Liver (tissue), 9 donors: ENCODE data around the gene DMD. TPM values are rescaled to one million over a fixed set of nuclear protein-coding genes. Genes with fewer than 3 reads are reported as not detected.

Experiments used
- DNase-seq: peaks from one replicate; pipeline ENCODE4 v3.0.0-alpha.2; 2017; ENCODE audit warnings: low spot score
- H3K27ac ChIP-seq, 2 donors: one replicate each; pipeline ENCODE4 v1.7.0; 2013; ENCODE audit warnings: inconsistent platforms in 2 of 2, low read length in 2 of 2, control low read depth in 1 of 2, low read depth in 1 of 2, mild to moderate bottlenecking in 1 of 2
- H3K27me3 ChIP-seq, 4 donors: one replicate each; pipeline versions ENCODE4 v1.6.1 to v1.7.0; 2013; ENCODE audit warnings: low read length in 3 of 4, inconsistent platforms in 1 of 4, mild to moderate bottlenecking in 1 of 4, moderate library complexity in 1 of 4; ENCODE audit not compliant: control insufficient read depth in 4 of 4, insufficient read depth in 4 of 4
- H3K36me3 ChIP-seq, 4 donors: one replicate each; pipeline versions ENCODE4 v1.6.1 to v1.7.0; 2013; ENCODE audit warnings: low read length in 3 of 4, mild to moderate bottlenecking in 3 of 4, low read depth in 1 of 4, moderate library complexity in 1 of 4; ENCODE audit not compliant: control insufficient read depth in 4 of 4, insufficient read depth in 3 of 4
- H3K4me1 ChIP-seq, 4 donors: one replicate each; pipeline versions ENCODE4 v1.6.1 to v1.7.0; 2013; ENCODE audit warnings: low read length in 3 of 4, mild to moderate bottlenecking in 3 of 4, moderate library complexity in 1 of 4; ENCODE audit not compliant: control insufficient read depth in 4 of 4, insufficient read depth in 4 of 4
- H3K4me3 ChIP-seq, 3 donors: one replicate each; pipeline versions ENCODE4 v1.6.1 to v1.7.0; 2013; ENCODE audit warnings: low read length in 3 of 3, control low read depth in 1 of 3, low read depth in 1 of 3, mild to moderate bottlenecking in 1 of 3
- H3K9ac ChIP-seq, 2 donors: one replicate each; pipeline ENCODE4 v1.7.0; 2013; ENCODE audit warnings: low read length in 2 of 2, mild to moderate bottlenecking in 2 of 2, moderate library complexity in 2 of 2, control low read depth in 1 of 2, low read depth in 1 of 2
- H3K9me3 ChIP-seq, 4 donors: one replicate each; pipeline versions ENCODE4 v1.6.1 to v1.7.0; 2013; ENCODE audit warnings: low read length in 3 of 4; ENCODE audit not compliant: control insufficient read depth in 4 of 4
- CTCF ChIP-seq: fragments of 150-350 bp; IDR thresholded peaks from 2 replicates; pipeline ENCODE4 v1.5.1; 2017; ENCODE audit warnings: improper control_type of control experiment, low read depth, low read length; ENCODE audit not compliant: missing input control
- EGR1 ChIP-seq, 2 donors: IDR thresholded peaks; 2 replicates each; pipeline ENCODE4 v1.6.1; 2016 to 2018; ENCODE audit warnings: antibody characterized with exemption in 2 of 2, low read depth in 2 of 2
- FOXA2 ChIP-seq: IDR thresholded peaks from 2 replicates; pipeline ENCODE4 v1.6.1; 2016; ENCODE audit warnings: antibody characterized with exemption
- GABPA ChIP-seq, 2 donors: IDR thresholded peaks in 1 of 2; conservative IDR thresholded peaks in 1 of 2; 2 replicates each; pipeline ENCODE4 v1.6.1; 2016; ENCODE audit warnings: antibody characterized with exemption in 2 of 2, mild to moderate bottlenecking in 1 of 2, moderate library complexity in 1 of 2
- HNF4A ChIP-seq, 2 donors: conservative IDR thresholded peaks; 2 replicates each; pipeline ENCODE4 v1.6.1; 2016; ENCODE audit warnings: antibody characterized with exemption in 2 of 2, mild to moderate bottlenecking in 2 of 2
- RXRA ChIP-seq, 2 donors: IDR thresholded peaks; 2 replicates each; pipeline ENCODE4 v1.6.1; 2017 to 2018; ENCODE audit warnings: antibody characterized with exemption in 2 of 2, mild to moderate bottlenecking in 1 of 2
- TAF1 ChIP-seq: conservative IDR thresholded peaks from 2 replicates; pipeline ENCODE4 v1.6.1; 2016; ENCODE audit warnings: antibody characterized with exemption, mild to moderate bottlenecking
- YY1 ChIP-seq: IDR thresholded peaks from 2 replicates; pipeline ENCODE4 v1.6.1; 2016; ENCODE audit warnings: antibody characterized with exemption, mild to moderate bottlenecking
- ZBTB33 ChIP-seq: IDR thresholded peaks from 2 replicates; pipeline ENCODE4 v1.6.1; 2016; ENCODE audit warnings: antibody characterized with exemption
- WGBS: extraction: QIAGEN DNeasy Blood & Tissue Kit; methylation state at CpG from one replicate; pipeline ENCODE4 v1.1.7; 2013; 5-methylcytosine and 5-hydroxymethylcytosine counted together
- polyA plus RNA-seq, 2 donors: library from polyadenylated mRNA; stranded (reverse) in 1 of 2; unstranded in 1 of 2; fragments of 200-250 nt in 1 of 2; fragments of >200 nt in 1 of 2; fragmentation: Nextera tagmentation in 1 of 2; extraction: Ambion mirVana in 1 of 2; gene quantifications; one replicate each; pipeline versions ENCODE4 v1.2.1 to v1.2.3, GENCODE V29; 2013 to 2015
- total RNA-seq, 2 donors: library from RNA; depleted of rRNA; stranded (reverse); fragments of >200 nt; gene quantifications; one replicate each; pipeline ENCODE4 v1.2.3, GENCODE V29; 2014
- TF ChIP-seq, protein P1 (sequence below): IDR thresholded peaks from 2 replicates; pipeline ENCODE4 v1.6.1; 2016; ENCODE audit warnings: antibody characterized with exemption, mild to moderate bottlenecking
- TF ChIP-seq, protein P2 (sequence below): IDR thresholded peaks from 2 replicates; pipeline ENCODE4 v1.6.1; 2016; ENCODE audit warnings: antibody characterized with exemption
- donor health status: healthy.
- donor health status: healthy.
- donor health status: healthy.
- donor health status: healthy.
- donor health status: healthy.

DMD gene
- total and polyA plus RNA-seq, 4 donors, result 14.6 to 61.9 (median 23.9) TPM

DNA sequence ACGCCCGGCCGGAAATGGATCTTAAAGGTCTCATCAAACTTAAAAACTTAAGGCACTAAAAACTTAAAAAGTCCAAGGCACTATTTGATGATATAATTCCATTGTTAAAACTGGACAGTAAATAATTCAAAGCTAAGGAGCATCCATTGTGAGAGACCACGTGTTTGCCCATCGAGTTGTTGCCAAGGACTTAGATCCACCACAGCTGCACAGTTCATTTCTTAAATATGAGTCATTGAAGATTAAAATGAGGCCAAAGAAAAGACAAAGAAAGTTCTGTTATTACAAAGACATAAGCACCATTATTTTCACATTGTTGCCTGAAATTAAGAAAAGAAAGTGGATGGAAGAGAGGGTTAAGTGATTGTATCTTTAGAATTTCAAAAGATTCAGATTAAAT lies 1728.0 kb downstream of the DMD start (continued):
- TF ChIP-seq, protein P1, sequence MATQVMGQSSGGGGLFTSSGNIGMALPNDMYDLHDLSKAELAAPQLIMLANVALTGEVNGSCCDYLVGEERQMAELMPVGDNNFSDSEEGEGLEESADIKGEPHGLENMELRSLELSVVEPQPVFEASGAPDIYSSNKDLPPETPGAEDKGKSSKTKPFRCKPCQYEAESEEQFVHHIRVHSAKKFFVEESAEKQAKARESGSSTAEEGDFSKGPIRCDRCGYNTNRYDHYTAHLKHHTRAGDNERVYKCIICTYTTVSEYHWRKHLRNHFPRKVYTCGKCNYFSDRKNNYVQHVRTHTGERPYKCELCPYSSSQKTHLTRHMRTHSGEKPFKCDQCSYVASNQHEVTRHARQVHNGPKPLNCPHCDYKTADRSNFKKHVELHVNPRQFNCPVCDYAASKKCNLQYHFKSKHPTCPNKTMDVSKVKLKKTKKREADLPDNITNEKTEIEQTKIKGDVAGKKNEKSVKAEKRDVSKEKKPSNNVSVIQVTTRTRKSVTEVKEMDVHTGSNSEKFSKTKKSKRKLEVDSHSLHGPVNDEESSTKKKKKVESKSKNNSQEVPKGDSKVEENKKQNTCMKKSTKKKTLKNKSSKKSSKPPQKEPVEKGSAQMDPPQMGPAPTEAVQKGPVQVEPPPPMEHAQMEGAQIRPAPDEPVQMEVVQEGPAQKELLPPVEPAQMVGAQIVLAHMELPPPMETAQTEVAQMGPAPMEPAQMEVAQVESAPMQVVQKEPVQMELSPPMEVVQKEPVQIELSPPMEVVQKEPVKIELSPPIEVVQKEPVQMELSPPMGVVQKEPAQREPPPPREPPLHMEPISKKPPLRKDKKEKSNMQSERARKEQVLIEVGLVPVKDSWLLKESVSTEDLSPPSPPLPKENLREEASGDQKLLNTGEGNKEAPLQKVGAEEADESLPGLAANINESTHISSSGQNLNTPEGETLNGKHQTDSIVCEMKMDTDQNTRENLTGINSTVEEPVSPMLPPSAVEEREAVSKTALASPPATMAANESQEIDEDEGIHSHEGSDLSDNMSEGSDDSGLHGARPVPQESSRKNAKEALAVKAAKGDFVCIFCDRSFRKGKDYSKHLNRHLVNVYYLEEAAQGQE, result no peak

- Histone ChIP-seq H3K9ac (no peak overlapping the region), H3K9me3 (no peaks in the 10 kb centered on the region), H3K4me3 (no peak overlapping the region), H3K4me1 (no peaks in the 10 kb centered on the region), H3K36me3 (no peaks in the 10 kb centered on the region), H3K27me3 (no peaks in the 10 kb centered on the region), H3K27ac (no peak overlapping the region)
- DNase-seq, result no peak
- TF ChIP-seq EGR1 (IDR thresholded peaks at IDR 0.05; ENCODE audit: low read depth in 2 of 2), result no peak
- TF ChIP-seq, protein P2, sequence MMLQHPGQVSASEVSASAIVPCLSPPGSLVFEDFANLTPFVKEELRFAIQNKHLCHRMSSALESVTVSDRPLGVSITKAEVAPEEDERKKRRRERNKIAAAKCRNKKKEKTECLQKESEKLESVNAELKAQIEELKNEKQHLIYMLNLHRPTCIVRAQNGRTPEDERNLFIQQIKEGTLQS, result no peak
- TF ChIP-seq, protein P1, result no peak
- 93% methylated on average over 4 of the region's 4 CpGs for WGBS
These were observed 1730.7 kb downstream of the DMD start for GRCh38 chrX:31480696-31481095.

DNA sequence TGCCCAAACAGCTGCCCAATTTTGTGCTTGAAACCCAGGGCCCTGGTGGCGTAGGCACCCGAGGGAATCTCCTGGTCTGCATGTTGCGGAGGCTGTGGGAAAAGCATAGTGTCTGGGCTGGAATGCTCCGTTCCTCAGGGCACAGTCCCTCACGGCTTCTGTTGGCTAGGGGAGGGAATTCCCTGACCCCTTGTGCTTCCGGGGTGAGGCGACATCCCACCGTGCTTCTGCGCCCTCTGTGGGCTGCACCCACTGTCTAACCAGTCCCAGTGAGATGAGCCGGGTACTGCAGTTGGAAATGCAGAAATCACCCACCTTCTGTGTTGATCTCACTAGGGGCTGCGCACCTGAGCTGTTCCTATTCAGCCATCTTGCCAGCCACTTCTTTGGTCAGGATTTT lies 1740.1 kb downstream of the DMD start:
- no peaks in the 10 kb centered on the region for H3K36me3 ChIP-seq
- H3K4me3 ChIP-seq, result no peak overlapping the region
- H3K9me3 ChIP-seq, result no peaks in the 10 kb centered on the region
- DNase-seq, result no peak
- 97% methylated on average over 11 of the region's 11 CpGs for WGBS
- H3K27ac ChIP-seq, result no peak overlapping the region
- TF ChIP-seq CTCF (no peak), RXRA (IDR thresholded peaks at IDR 0.05) (no peak), ZBTB33 (no peak), FOXA2 (no peak), TAF1 (no peak), HNF4A (conservative IDR thresholded peaks at IDR 0.05) (no peak), GABPA (IDR thresholded peaks at IDR 0.05 in 1 of 2, conservative IDR thresholded peaks at IDR 0.05 in 1 of 2) (no peak), YY1 (no peak)
- TF ChIP-seq, protein P2, result no peak
- TF ChIP-seq, protein P1, result no peak
- no peaks in the 10 kb centered on the region for H3K4me1 ChIP-seq
- H3K27me3 ChIP-seq, result no peaks in the 10 kb centered on the region
- no peak overlapping the region for H3K9ac ChIP-seq
